Thyroid gland (tissue), 4 donors: ENCODE results near the gene TTC39A. TPM values are rescaled to one million over a fixed set of nuclear protein-coding genes. Genes with fewer than 3 reads are reported as not detected.
"Not testable (repeated sequence)": the region's sequence is repeated elsewhere in the genome, so short reads cannot be mapped to it uniquely, and the experiment has no call there.

Source experiments
- DNase-seq, 2 donors: peaks; one replicate each; pipeline ENCODE4 v3.0.0-alpha.2; 2019
- H3K27ac ChIP-seq, 3 donors: fragments of 200-600 bp; sonication (generic); 1 replicate in 2 of 3; 2 replicates in 1 of 3; pipeline ENCODE4 v1.5.1; 2016 to 2019; ENCODE audit warnings: mild to moderate bottlenecking in 1 of 3, moderate library complexity in 1 of 3
- H3K27me3 ChIP-seq: fragments of 200-600 bp; sonication (generic); one replicate; pipeline ENCODE4 v1.5.1; 2019
- H3K36me3 ChIP-seq, 2 donors: fragments of 200-600 bp; sonication (generic); one replicate each; pipeline ENCODE4 v1.5.1; 2016 to 2019
- H3K4me1 ChIP-seq, 2 donors: fragments of 200-600 bp; sonication (generic); one replicate each; pipeline ENCODE4 v1.5.1; 2017 to 2019
- H3K4me3 ChIP-seq, 3 donors: fragments of 200-600 bp; sonication (generic); replicated peaks in 1 of 3; 1 replicate in 2 of 3; 2 replicates in 1 of 3; pipeline ENCODE4 v1.5.1; 2016; ENCODE audit warnings: mild to moderate bottlenecking in 1 of 3
- H3K9me3 ChIP-seq: fragments of 200-600 bp; sonication (generic); one replicate; pipeline ENCODE4 v1.5.1; 2017
- POLR2A ChIP-seq, 2 donors: fragments of 450-650 bp; IDR thresholded peaks; one replicate each; pipeline ENCODE4 v1.6.1; 2017; ENCODE audit warnings: antibody characterized with exemption in 2 of 2, mild to moderate bottlenecking in 2 of 2, moderate library complexity in 1 of 2
- WGBS, 2 donors: methylation state at CpG; one replicate each; pipeline ENCODE4 v1.1.5; 2017; 5-methylcytosine and 5-hydroxymethylcytosine counted together
- intact Hi-C: fragments of 100-400 bp; cut with DNase I; formaldehyde crosslinking; loops from one replicate; pipeline ENCODE4 v1.15.1; 2023
- total RNA-seq, 4 donors: library from RNA; depleted of rRNA; stranded (reverse); fragments of >200 nt; gene quantifications; one replicate each; pipeline ENCODE4 v1.2.3, GENCODE V29; 2016
- TF ChIP-seq, protein P1 (sequence below), 6 experiments: fragments of 200-600 bp in 3 of 6; fragments of 450-650 bp in 3 of 6; sonication (generic) in 3 of 6; IDR thresholded peaks; one replicate each; pipeline ENCODE4 v1.5.1; 2016 to 2019; ENCODE audit warnings: antibody characterized with exemption in 6 of 6, mild to moderate bottlenecking in 2 of 6, inconsistent platforms in 1 of 6, moderate library complexity in 1 of 6

Gene TTC39A
- total RNA-seq, 4 donors from 2014 or later = 13.6 to 56.0 (median 33.5) TPM

- DNase-seq = peak; percentile 12 to 23
- 73 to 82% methylated on average over 3 of the region's 3 CpGs for WGBS, 2 donors
- Histone ChIP-seq H3K36me3 (no peaks in the 10 kb centered on the region), H3K27me3 (no peaks in the 10 kb centered on the region), H3K4me1 (peaks cover 13 to 17% of the 10 kb centered on the region in 2 donors), H3K27ac (no peak overlapping the region), H3K4me3 (no peak overlapping the region), H3K9me3 (no peaks in the 10 kb centered on the region)
- TF ChIP-seq, protein P1, sequence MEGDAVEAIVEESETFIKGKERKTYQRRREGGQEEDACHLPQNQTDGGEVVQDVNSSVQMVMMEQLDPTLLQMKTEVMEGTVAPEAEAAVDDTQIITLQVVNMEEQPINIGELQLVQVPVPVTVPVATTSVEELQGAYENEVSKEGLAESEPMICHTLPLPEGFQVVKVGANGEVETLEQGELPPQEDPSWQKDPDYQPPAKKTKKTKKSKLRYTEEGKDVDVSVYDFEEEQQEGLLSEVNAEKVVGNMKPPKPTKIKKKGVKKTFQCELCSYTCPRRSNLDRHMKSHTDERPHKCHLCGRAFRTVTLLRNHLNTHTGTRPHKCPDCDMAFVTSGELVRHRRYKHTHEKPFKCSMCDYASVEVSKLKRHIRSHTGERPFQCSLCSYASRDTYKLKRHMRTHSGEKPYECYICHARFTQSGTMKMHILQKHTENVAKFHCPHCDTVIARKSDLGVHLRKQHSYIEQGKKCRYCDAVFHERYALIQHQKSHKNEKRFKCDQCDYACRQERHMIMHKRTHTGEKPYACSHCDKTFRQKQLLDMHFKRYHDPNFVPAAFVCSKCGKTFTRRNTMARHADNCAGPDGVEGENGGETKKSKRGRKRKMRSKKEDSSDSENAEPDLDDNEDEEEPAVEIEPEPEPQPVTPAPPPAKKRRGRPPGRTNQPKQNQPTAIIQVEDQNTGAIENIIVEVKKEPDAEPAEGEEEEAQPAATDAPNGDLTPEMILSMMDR (IDR thresholded peaks at IDR 0.05) = no peak
- no peak for TF ChIP-seq POLR2A (IDR thresholded peaks at IDR 0.05)
- intact Hi-C loops = no loop called here
Observed at GRCh38 chr1:51255331-51255730, 75.0 kb downstream of the TTC39A start.

DNA sequence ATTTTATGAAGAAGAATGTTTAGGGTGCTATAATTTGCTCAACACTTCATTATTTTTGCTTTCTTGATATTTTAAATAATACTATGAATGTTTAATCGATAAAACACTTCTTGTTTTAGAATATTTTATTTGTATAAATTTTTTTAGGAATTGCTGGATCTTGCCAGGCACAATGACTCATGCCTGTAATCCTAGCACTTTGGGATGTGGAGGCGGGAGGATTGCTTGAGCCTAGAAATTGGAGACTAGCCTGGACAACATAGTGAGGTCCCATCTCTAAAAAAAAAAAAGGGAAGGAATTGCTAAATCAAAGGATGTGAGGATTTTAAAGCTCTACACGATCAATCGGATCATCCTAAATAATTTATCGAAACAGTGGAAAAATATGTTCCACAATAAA lies 76.7 kb downstream of the TTC39A start:
- H3K36me3 ChIP-seq = no peaks in the 10 kb centered on the region
- TF ChIP-seq, protein P1 (IDR thresholded peaks at IDR 0.05) = no peak
- TF ChIP-seq POLR2A (IDR thresholded peaks at IDR 0.05) = no peak
- no peaks in the 10 kb centered on the region for H3K9me3 ChIP-seq
- WGBS, 2 donors = 92 to 96% methylated on average over 5 of the region's 5 CpGs
- no peaks in the 10 kb centered on the region for H3K27me3 ChIP-seq
- intact Hi-C loops = no loop called here
- no peak overlapping the region for H3K4me3 ChIP-seq
- H3K4me1 ChIP-seq = peaks cover 6 to 17% of the 10 kb centered on the region in 2 donors
- DNase-seq = no peak
- no peak overlapping the region for H3K27ac ChIP-seq

GRCh38 chr1:51252366-51252765 lies 78.0 kb downstream of the TTC39A start:
- intact Hi-C loops = no loop called here

GRCh38 chr1:51251165-51251564 lies 79.2 kb downstream of the TTC39A start:
- H3K9me3 ChIP-seq, intact Hi-C loops, DNase-seq, H3K36me3 ChIP-seq, H3K4me3 ChIP-seq, H3K27me3 ChIP-seq, H3K27ac ChIP-seq: not testable (repeated sequence)
- H3K4me1 ChIP-seq = peaks cover 9 to 14% of the 10 kb centered on the region in 2 donors
- WGBS, 2 donors = 98 to 99% methylated on average over 20 of the region's 20 CpGs

More at GRCh38 chr1:51252366-51252765, 78.0 kb downstream of the TTC39A start:
- Histone ChIP-seq H3K36me3 (no peaks in the 10 kb centered on the region), H3K4me3 (no peak overlapping the region), H3K27ac (no peak overlapping the region), H3K9me3 (no peaks in the 10 kb centered on the region), H3K27me3 (no peaks in the 10 kb centered on the region), H3K4me1 (peaks cover 9 to 14% of the 10 kb centered on the region in 2 donors)
- TF ChIP-seq POLR2A (IDR thresholded peaks at IDR 0.05) = no peak
- TF ChIP-seq, protein P1 (IDR thresholded peaks at IDR 0.05) = no peak
- WGBS, 2 donors = 96 to 97% methylated on average over 6 of the region's 6 CpGs
- no peak for DNase-seq

- H3K27ac ChIP-seq, intact Hi-C loops, DNase-seq, H3K9me3 ChIP-seq, H3K36me3 ChIP-seq, H3K4me3 ChIP-seq, H3K27me3 ChIP-seq: not testable (repeated sequence)
- 90 to 98% methylated on average over 4 to 12 of the region's 14 CpGs for WGBS, 2 donors
- H3K4me1 ChIP-seq = peaks cover 8 to 13% of the 10 kb centered on the region in 2 donors
Observed at GRCh38 chr1:51250729-51251128, 79.6 kb downstream of the TTC39A start.

DNA sequence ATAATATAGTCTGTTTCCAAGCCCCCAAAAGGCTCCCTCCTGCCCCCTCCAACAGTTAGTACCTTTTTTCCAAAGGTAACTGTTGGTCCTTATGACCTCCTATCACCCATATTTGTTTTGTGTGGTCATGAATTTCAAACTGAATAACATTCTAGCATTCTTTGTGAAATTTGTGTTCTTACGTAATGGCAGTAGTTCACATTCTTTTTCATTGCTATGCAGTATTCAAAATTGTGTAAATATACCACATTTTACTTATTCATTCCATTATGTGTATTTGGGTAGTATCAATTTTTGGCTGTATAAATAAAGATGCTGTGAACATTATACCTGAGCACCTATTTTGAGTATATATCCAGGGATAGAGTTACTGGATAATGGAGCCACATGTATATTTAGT lies 80.9 kb downstream of the TTC39A start:
- H3K27me3 ChIP-seq = no peaks in the 10 kb centered on the region
- no peak overlapping the region for H3K27ac ChIP-seq
- H3K4me1 ChIP-seq = peaks cover 0 to 7% of the 10 kb centered on the region in 2 donors
- H3K9me3 ChIP-seq = no peaks in the 10 kb centered on the region
- H3K36me3 ChIP-seq = no peaks in the 10 kb centered on the region
- no peak overlapping the region for H3K4me3 ChIP-seq
- WGBS, 2 donors = 96 to 98% methylated on average over 1 of the region's 1 CpG
- intact Hi-C loops = no loop called here
- DNase-seq = no peak
- no peak for TF ChIP-seq POLR2A (IDR thresholded peaks at IDR 0.05)
- TF ChIP-seq, protein P1 (IDR thresholded peaks at IDR 0.05) = no peak
